ENCODE data around the gene SNRPB. TPM values are rescaled to one million over a fixed set of nuclear protein-coding genes. Genes with fewer than 3 reads are reported as not detected.

Gene SNRPB
- total and polyA plus RNA-seq, 2 of the 13 experiments (the other 11 are each of a cell fraction or from before 2014, with no cell fraction given): 473 to 844 TPM

- TF ChIP-seq ZNF280B (CRISPR knock-in tag; IDR thresholded peaks at IDR 0.05; ENCODE audit: borderline replicate concordance) (peak; percentile 79; the same call in 1 of the 2 replicates), ADNP (CRISPR knock-in tag; IDR thresholded peaks at IDR 0.05) (no peak), FIP1L1 (IDR thresholded peaks at IDR 0.05; ENCODE audit: borderline replicate concordance, insufficient read depth, low read depth, low read length) (no peak), ELF1 (CRISPR knock-in tag; IDR thresholded peaks at IDR 0.05) (peak; percentile 45; the same call in 1 of the 2 replicates), ZBTB37 (CRISPR knock-in tag; IDR thresholded peaks at IDR 0.05) (no peak), RFX1 (IDR thresholded peaks at IDR 0.05) (no peak), PCBP2 (optimal IDR thresholded peaks at IDR 0.05; ENCODE audit: low read depth, low read length, poor library complexity, severe bottlenecking) (no peak), ZNF709 (CRISPR knock-in tag; IDR thresholded peaks at IDR 0.05) (peak; percentile 31; the same call in 1 of the 2 replicates), KDM3A (CRISPR knock-in tag; IDR thresholded peaks at IDR 0.05; ENCODE audit: low read depth) (peak; percentile 75; the same call in 1 of the 2 replicates), GLI4 (CRISPR knock-in tag; IDR thresholded peaks at IDR 0.05; ENCODE audit: borderline replicate concordance) (peak; percentile 84; the same call in 1 of the 2 replicates), THAP11 (CRISPR knock-in tag; IDR thresholded peaks at IDR 0.05) (peak; percentile 87), KLF16 (CRISPR knock-in tag; IDR thresholded peaks at IDR 0.05) (peak in 1 of 2 experiments; percentile 68; a peak in 1 of 4 replicates), HDAC2 (CRISPR knock-in tag; IDR thresholded peaks at IDR 0.05) (peak; percentile 84; the same call in 1 of the 2 replicates), CAMTA2 (CRISPR knock-in tag; IDR thresholded peaks at IDR 0.05; ENCODE audit: borderline replicate concordance) (peak; percentile 88; the same call in 1 of the 2 replicates), SYNCRIP (IDR thresholded peaks at IDR 0.05; ENCODE audit: insufficient read depth, low read depth, low read length) (no peak)
- TF ChIP-seq, protein P1, sequence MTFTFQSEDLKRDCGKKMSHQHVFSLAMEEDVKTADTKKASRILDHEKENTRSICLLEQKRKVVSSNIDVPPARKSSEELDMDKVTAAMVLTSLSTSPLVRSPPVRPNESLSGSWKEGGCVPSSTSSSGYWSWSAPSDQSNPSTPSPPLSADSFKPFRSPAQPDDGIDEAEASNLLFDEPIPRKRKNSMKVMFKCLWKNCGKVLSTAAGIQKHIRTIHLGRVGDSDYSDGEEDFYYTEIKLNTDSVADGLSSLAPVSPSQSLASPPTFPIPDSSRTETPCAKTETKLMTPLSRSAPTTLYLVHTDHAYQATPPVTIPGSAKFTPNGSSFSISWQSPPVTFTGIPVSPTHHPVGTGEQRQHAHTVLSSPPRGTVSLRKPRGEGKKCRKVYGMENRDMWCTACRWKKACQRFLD (CRISPR knock-in tag; IDR thresholded peaks at IDR 0.05; ENCODE audit: borderline replicate concordance): no peak
- TF ChIP-seq, protein P2, sequence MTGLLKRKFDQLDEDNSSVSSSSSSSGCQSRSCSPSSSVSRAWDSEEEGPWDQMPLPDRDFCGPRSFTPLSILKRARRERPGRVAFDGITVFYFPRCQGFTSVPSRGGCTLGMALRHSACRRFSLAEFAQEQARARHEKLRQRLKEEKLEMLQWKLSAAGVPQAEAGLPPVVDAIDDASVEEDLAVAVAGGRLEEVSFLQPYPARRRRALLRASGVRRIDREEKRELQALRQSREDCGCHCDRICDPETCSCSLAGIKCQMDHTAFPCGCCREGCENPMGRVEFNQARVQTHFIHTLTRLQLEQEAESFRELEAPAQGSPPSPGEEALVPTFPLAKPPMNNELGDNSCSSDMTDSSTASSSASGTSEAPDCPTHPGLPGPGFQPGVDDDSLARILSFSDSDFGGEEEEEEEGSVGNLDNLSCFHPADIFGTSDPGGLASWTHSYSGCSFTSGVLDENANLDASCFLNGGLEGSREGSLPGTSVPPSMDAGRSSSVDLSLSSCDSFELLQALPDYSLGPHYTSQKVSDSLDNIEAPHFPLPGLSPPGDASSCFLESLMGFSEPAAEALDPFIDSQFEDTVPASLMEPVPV (CRISPR knock-in tag; IDR thresholded peaks at IDR 0.05): 0 out of 2 replicates have a peak, but pooled peaks have one; percentile 25
- TF ChIP-seq, protein P3, sequence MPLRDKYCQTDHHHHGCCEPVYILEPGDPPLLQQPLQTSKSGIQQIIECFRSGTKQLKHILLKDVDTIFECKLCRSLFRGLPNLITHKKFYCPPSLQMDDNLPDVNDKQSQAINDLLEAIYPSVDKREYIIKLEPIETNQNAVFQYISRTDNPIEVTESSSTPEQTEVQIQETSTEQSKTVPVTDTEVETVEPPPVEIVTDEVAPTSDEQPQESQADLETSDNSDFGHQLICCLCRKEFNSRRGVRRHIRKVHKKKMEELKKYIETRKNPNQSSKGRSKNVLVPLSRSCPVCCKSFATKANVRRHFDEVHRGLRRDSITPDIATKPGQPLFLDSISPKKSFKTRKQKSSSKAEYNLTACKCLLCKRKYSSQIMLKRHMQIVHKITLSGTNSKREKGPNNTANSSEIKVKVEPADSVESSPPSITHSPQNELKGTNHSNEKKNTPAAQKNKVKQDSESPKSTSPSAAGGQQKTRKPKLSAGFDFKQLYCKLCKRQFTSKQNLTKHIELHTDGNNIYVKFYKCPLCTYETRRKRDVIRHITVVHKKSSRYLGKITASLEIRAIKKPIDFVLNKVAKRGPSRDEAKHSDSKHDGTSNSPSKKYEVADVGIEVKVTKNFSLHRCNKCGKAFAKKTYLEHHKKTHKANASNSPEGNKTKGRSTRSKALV (CRISPR knock-in tag; IDR thresholded peaks at IDR 0.05): peak; percentile 81
- TF ChIP-seq, protein P4, sequence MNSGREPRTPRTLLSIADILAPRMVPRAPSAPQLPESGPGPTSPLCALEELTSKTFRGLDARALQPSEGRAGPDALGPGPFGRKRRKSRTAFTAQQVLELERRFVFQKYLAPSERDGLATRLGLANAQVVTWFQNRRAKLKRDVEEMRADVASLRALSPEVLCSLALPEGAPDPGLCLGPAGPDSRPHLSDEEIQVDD (CRISPR knock-in tag; IDR thresholded peaks at IDR 0.05; ENCODE audit: borderline replicate concordance): no peak
Measured at GRCh38 chr20:2475850-2476741, 5.5 kb upstream of the SNRPB start (continued).
